ENCODE results near the gene CST9. TPM values are rescaled to one million over a fixed set of nuclear protein-coding genes. Genes with fewer than 3 reads are reported as not detected.
A peak's percentile ranks its signal among the peaks of the same experiment; 100 is the strongest.

The CST9 gene
- total and polyA plus RNA-seq, 9 of the 15 experiments (the other 6 are each of a cell fraction or from before 2014, with no cell fraction given): not detected

GRCh38 chr20:23631981-23632710 lies 26.4 kb upstream of the CST9 start:
- H3K36me3 ChIP-seq (ENCODE audit: control insufficient read depth, insufficient read depth, low read length): peaks cover 18% of the 10 kb centered on the region; the same call in 1 of the 3 replicates
- FAIRE-seq: no peak
- no peaks in the 10 kb centered on the region for H4K20me1 ChIP-seq (replicated peaks; ENCODE audit: control insufficient read depth, insufficient read depth, low read length)
- CTCF ChIA-PET (ENCODE audit: low intra/inter-chr PET ratio): no interaction called here
- no peak overlapping the region for H3K4me3 ChIP-seq
- POLR2A ChIA-PET: no interaction called here
- WGBS (ENCODE audit: insufficient coverage, low coverage, missing lambda C conversion rate): 76% methylated on average over 8 of the region's 12 CpGs
- H3K9ac ChIP-seq (ENCODE audit: insufficient read depth in 1 of 2, low read depth in 2 of 2, low read length in 2 of 2): no peak overlapping the region
- DNase-seq (ENCODE audit: extremely low read depth in 1 of 4, low spot score in 3 of 4): no peak
- no peak overlapping the region for H3K4me2 ChIP-seq (ENCODE audit: insufficient read depth, low read length)
- intact Hi-C loops (cut with micrococcal nuclease): no loop called here
- no peak overlapping the region for H2AFZ ChIP-seq (ENCODE audit: low read depth, low read length)
- H3K27me3 ChIP-seq (ENCODE audit: control insufficient read depth in 2 of 2, insufficient read depth in 2 of 2, low read length in 2 of 2): no peaks in the 10 kb centered on the region
- no peak for TF ChIP-seq ZNF76 (CRISPR knock-in tag; IDR thresholded peaks at IDR 0.05; ENCODE audit: borderline replicate concordance)
- 0 out of 2 replicates have a peak, but pooled peaks have one; percentile 14 for TF ChIP-seq RBFOX2 (IDR thresholded peaks at IDR 0.05; ENCODE audit: low read depth, low read length)
- peak; percentile 45; the same call in 1 of the 2 replicates for TF ChIP-seq POLR2G (IDR thresholded peaks at IDR 0.05; ENCODE audit: low read depth, low read length)
- TF ChIP-seq ZNF274 (IDR thresholded peaks at IDR 0.05; ENCODE audit: borderline replicate concordance, low read depth, low read length): no peak
- TF ChIP-seq BCOR (IDR thresholded peaks at IDR 0.05): no peak
- TF ChIP-seq E2F1 (CRISPR knock-in tag; IDR thresholded peaks at IDR 0.05): no peak
- ATAC-seq: no peak
- no peak overlapping the region for H3K27ac ChIP-seq (ENCODE audit: extremely low read depth, low read depth, low read length)
- no peaks in the 10 kb centered on the region for H3K9me1 ChIP-seq (ENCODE audit: control insufficient read depth, insufficient read depth, low read length)
- no TSS peak for BruUV-seq (replicated peaks)
- peaks cover 13% of the 10 kb centered on the region in 2 experiments; a peak in 4 of 5 replicates for H3K4me1 ChIP-seq (replicated peaks in 1 of 2; ENCODE audit: control insufficient read depth in 2 of 2, insufficient read depth in 2 of 2, low read length in 2 of 2)
- in situ Hi-C loops (cut with MboI): no loop called here
- H3K9me3 ChIP-seq (replicated peaks; ENCODE audit: control insufficient read depth, insufficient read depth, low read depth, low read length): no peaks in the 10 kb centered on the region
- peaks cover 11% of the 10 kb centered on the region for H3K79me2 ChIP-seq (ENCODE audit: control insufficient read depth, insufficient read depth, low read length)
